Endothelial cell of hepatic sinusoid (primary cell): ENCODE results near the gene SERPINE1.
"Not testable (repeated sequence)": the region's sequence is repeated elsewhere in the genome, so short reads cannot be mapped to it uniquely, and the experiment has no call there.

Experiments used
- in situ Hi-C: cut with HindIII; loops from 2 replicates; pipeline ENCODE4 v1.10.0; 2017; ENCODE audit warnings: low sequenced_read_pairs

SERPINE1 gene

GRCh38 chr7:101100858-101101847 is 25.8 kb upstream of the SERPINE1 start:
- in situ Hi-C loops: no loop called here

- in situ Hi-C loops: no loop called here
Measured at GRCh38 chr7:101102026-101102425, 24.9 kb upstream of the SERPINE1 start.

GRCh38 chr7:101103701-101104100 is 23.2 kb upstream of the SERPINE1 start:
- in situ Hi-C loops: not testable (repeated sequence)

GRCh38 chr7:101104193-101104713 is 22.7 kb upstream of the SERPINE1 start:
- in situ Hi-C loops: no loop called here

GRCh38 chr7:101104799-101105198 is 22.1 kb upstream of the SERPINE1 start:
- in situ Hi-C loops: no loop called here

- in situ Hi-C loops: not testable (repeated sequence)
Measured at GRCh38 chr7:101105248-101105647, 21.7 kb upstream of the SERPINE1 start.

GRCh38 chr7:101106386-101106785 is 20.5 kb upstream of the SERPINE1 start:
- in situ Hi-C loops: no loop called here

- in situ Hi-C loops: no loop called here
Measured at GRCh38 chr7:101108330-101108857, 18.5 kb upstream of the SERPINE1 start.

GRCh38 chr7:101108961-101109360 is 17.9 kb upstream of the SERPINE1 start:
- in situ Hi-C loops: no loop called here

GRCh38 chr7:101109368-101109767 is 17.5 kb upstream of the SERPINE1 start:
- in situ Hi-C loops: no loop called here

- in situ Hi-C loops: no loop called here
Measured at GRCh38 chr7:101111261-101111660, 15.6 kb upstream of the SERPINE1 start.

- in situ Hi-C loops: no loop called here
Measured at GRCh38 chr7:101112233-101112632, 14.7 kb upstream of the SERPINE1 start.

- in situ Hi-C loops: not testable (repeated sequence)
Measured at GRCh38 chr7:101113140-101113539, 13.8 kb upstream of the SERPINE1 start.

- in situ Hi-C loops: no loop called here
Measured at GRCh38 chr7:101113836-101114235, 13.1 kb upstream of the SERPINE1 start.

GRCh38 chr7:101114492-101114891 is 12.4 kb upstream of the SERPINE1 start:
- in situ Hi-C loops: no loop called here

- in situ Hi-C loops: no loop called here
Measured at GRCh38 chr7:101115215-101115614, 11.7 kb upstream of the SERPINE1 start.

- in situ Hi-C loops: no loop called here
Measured at GRCh38 chr7:101116898-101117297, 10.0 kb upstream of the SERPINE1 start.

GRCh38 chr7:101118856-101119255 is 8.0 kb upstream of the SERPINE1 start:
- in situ Hi-C loops: no loop called here

- in situ Hi-C loops: no loop called here
Measured at GRCh38 chr7:101119876-101120275, 7.0 kb upstream of the SERPINE1 start.

GRCh38 chr7:101120315-101120714 is 6.6 kb upstream of the SERPINE1 start:
- in situ Hi-C loops: no loop called here

GRCh38 chr7:101121631-101121990 is 5.3 kb upstream of the SERPINE1 start:
- in situ Hi-C loops: not testable (repeated sequence)
